GM18520 (cell line): Measurements from ENCODE around the gene VEZT.
"Not testable (repeated sequence)": the region's sequence is repeated elsewhere in the genome, so short reads cannot be mapped to it uniquely, and the experiment has no call there.

Source experiments
- ATAC-seq: cut with Tn5 transposase; IDR thresholded peaks from one replicate; pipeline ENCODE4 v1.9.1; 2021; ENCODE audit not compliant: unreplicated experiment

VEZT gene

DNA sequence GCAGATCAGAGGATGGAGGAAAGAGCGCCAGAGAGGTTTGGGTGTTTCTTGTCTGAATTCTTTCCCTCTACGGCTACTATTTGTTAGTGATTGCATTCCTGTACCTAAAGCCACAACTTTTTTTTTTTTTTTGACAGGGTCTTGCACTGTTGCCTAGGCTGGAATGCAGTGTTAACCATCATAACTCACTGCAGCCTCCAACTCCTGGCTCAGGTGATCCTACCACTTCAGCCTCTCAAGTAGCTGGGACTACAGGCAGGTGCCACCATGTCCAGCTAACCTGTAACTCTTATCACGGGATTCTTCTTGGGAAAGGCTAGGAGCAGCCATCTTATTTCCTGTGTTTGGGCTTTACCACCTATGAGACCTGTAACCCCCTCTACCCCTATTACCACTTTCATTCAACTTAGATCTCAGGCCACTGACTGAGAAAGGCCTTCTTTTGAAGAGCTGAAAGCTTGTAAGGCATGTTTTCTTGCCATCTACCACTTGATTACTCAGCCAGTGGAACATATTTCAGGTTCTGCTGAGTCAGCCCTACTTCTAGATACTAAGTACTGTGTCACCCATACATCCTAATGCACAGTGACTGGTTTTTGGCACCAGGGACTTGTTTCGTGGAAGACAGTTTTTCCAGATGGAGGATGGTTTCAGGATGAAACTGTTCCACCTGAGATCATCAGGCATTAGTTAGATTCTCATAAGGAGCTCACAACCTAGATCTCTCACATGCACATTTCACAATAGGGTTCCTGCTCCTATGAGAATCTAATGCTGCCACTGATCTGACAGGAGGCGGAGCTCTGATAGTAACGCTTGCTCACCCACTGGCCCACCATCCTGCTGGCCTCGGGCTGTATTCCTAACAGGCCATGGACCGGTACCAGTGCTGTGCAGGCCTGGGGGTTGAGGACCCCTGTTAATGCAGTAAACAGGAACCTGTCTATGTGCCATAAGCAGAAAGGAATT is 6.9 kb downstream of the VEZT start:
- ATAC-seq = no peak

DNA sequence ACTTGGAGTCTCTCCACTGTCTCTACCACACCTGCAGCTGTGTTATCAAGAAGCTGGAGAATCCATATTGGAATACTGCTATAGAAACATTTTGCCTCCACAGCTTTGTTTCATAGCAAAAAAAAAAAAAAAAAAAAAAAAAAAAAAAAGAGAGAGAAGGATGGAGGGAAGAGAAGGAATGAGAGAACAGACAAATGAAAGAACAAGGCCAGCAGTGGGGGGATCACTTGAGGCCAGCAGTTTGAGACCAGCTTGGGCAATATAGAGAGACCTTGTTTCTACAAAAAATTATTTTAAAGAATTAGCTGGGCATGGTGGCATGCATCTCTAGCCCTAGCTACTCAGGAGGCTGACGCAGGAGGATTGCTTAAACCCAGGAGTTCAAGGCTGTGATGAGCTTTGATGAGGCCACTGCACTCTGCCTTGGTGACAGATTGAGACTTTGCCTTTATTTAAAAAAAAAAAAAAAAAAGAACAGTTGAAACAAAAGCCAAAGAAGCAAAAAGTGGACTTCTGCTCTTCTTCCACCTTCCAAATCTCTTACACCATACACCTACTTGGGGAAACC is 8.1 kb downstream of the VEZT start:
- ATAC-seq = no peak

- no peak for ATAC-seq
Observed at GRCh38 chr12:95227818-95228356, 10.3 kb downstream of the VEZT start.

DNA sequence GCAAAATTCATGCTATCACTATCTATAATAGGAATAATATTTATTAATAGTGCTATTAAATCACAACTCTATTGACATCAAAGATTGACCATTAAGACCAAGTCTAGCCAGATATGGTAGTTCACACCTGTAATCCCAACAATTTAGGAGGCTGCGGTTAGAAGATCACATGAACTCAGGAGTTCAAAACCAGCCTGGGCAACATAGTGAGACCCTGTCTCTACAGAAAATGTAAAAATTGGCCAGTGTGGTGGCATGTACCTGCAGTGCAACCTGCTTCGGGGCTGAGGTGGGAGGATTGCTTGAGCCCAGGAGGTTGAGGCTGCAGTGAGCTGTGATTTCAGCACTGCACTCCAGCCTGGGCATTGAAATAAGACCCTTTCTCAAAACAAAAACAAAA is 11.0 kb downstream of the VEZT start:
- ATAC-seq = no peak

DNA sequence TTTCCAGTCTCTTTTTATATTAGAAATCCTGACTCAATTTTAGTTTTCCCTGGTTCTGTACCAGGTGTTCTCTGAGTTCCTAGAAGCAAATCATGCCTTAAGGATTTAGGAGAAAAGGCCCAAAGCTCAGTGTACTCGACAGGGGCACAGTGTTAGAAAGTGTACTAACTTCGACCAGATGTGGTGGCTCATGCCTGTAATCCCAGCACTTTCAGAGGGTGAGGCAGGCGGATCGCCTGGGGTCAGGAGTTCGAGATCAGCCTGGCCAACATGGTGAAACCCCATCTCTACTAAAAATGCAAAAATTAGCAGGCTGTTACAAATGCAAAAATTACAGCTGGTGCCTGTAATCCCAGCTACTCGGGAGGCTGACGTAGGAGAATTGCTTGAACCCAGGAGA is 12.0 kb downstream of the VEZT start:
- ATAC-seq = no peak

DNA sequence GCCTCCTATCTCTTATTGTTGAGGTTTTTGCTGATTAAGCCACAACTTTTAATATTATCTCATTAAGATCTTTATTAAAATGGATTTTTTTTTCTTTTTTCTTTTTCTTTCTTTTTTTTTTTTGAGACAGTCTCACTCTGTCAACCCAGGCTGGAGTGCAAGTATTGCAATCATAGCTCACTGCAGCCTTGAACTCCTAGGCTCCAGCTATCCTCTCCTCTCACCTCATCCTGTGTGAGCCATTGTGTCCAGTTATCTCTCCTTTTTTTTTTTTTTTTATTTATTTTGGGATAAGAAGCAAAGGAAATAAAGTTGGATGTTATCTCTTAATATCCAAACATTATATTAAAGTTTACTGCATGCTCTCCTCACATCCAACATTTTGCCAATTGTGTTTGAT is 12.7 kb downstream of the VEZT start:
- ATAC-seq = no peak

GRCh38 chr12:95231190-95231589 is 13.6 kb downstream of the VEZT start:
- no peak for ATAC-seq

GRCh38 chr12:95234187-95234586 is 16.6 kb downstream of the VEZT start:
- not testable (repeated sequence) for ATAC-seq

DNA sequence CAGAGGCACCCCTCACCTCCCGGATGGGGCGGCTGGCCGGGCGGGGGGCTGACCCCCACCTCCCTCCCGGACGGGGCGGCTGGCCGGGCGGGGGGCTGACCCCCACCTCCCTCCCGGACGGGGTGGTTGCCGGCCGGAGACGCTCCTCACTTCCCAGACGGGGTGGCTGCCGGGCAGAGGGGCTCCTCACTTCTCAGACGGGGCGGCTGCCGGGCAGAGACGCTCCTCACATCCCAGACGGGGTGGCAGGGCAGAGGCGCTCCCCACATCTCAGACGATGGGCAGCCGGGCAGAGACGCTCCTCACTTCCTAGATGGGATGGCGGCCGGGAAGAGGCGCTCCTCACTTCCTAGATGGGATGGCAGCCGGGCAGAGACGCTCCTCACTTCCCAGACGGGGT is 18.0 kb downstream of the VEZT start:
- not testable (repeated sequence) for ATAC-seq

DNA sequence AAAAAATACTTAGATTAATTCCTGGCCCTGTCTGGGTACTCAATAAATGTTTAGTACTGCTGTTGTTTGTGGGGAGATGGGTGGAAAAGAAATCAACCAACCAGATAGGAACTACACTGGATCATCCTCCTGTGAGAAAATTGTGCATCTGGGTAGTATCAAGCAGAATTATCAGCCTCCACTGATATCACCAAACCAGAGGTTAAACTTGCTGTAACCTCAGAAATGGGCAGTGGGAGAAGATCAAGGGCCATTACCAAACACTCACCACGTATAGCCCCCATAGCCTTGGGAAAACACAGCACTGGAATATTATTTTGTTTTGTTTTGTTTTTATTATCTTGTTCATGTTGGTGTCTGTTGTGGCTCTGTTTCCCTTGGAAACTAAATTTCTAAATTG is 19.7 kb downstream of the VEZT start:
- ATAC-seq = no peak

- no peak for ATAC-seq
Observed at GRCh38 chr12:95238150-95238549, 20.5 kb downstream of the VEZT start.

- no peak for ATAC-seq
Observed at GRCh38 chr12:95239216-95239615, 21.6 kb downstream of the VEZT start.

DNA sequence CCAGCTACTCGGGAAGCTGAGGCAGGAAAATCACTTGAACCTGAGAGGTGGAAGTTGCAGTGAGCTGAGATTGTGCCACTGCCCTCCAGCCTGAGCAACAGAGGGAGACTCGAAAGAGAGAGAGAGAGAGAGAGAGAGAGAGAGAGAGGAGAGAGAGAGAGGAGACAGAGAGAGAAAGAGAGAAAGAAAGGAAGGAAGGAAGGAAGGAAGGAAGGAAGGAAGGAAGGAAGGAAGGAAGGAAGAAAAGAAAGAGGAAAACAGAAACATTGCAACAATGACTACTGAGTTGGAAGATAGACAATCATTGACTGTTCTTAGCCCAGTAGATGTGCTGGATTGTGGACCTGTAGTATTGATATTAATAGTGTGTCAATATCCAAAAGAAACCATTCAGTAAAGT is 22.2 kb downstream of the VEZT start:
- ATAC-seq = not testable (repeated sequence)

DNA sequence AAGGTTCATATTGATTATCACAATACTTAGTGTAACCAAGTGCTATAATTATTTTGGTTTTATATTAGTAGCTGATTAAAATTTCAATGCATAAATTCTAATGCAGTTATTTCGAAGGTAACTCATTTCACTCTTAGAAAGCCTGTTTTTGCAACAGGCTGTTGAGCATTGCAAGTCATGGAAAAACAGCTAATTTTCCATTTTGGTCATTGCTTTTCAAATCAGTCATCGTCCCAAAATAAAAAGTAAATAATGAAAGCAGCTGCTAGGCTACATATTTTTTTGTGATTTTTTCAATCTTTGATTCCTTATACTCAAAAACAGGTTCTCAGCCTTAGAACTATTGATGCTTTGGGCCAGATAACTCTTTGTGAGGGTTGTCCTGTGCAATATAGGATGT is 22.9 kb downstream of the VEZT start:
- no peak for ATAC-seq

- ATAC-seq = not testable (repeated sequence)
Observed at GRCh38 chr12:95241138-95241537, 23.5 kb downstream of the VEZT start.

DNA sequence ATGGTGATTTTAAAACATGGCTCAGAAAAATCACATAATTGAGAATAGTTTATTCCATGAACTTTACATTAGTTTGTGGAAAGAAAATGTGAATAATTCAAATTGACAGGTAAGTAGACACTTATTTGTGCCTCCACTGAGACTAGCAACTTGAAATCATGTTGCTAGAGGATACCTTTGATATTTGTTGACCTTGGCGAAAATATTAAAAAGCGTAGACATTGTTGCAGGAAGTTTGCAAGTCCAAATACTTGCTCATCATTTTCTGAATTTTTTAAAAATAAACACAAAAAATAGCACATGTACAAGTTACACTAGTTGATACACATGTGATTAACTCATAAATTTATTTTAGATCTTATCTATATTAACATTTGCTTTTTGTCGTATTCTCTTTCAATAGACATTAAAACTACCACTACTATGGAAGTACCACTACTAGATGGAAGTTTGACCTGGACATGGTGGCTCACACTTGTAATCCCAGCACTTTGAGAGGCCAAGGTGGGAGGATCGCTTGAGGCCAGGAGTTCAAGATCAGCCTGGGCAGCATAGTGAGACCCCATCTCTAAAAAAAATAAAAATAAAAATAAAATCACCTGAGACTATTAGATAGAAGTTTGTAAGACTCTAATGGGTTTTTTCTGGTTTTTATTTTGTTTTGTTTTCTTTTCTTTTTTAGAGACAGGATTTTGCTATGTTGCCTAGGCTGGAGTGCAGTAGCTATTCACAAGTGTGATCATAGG is 24.3 kb downstream of the VEZT start:
- no peak for ATAC-seq

DNA sequence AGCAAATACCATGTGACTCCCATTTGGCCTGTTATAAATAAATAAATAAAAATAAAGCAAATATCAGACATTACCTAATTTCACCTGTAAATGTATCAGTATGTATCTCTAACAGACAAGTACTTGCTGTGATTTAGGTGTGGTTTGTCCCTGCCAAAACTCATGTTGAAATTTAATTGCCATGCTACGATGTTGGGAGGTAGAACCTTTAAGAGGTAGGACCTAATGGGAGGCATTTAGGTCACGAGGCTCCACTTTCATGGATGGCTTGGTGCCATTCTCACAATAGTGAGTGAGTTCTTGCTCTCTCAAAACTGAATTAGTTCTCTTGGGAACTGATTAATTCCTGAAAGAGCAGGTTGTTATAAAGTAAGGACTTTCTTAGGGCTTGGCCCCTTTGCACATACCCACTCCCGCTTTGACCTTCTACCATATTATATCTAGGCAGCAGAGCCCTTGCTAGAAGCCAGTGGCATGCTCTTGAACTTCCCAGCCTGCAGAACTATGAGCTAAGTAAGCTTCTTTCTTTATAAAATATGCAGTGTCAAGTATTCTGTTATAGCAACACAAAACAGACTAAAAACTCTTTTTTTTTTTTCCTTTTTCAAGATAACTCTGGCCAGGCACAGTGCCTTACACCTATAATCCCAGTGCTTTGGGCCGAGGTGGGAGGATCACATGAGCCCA is 26.0 kb downstream of the VEZT start:
- no peak for ATAC-seq

DNA sequence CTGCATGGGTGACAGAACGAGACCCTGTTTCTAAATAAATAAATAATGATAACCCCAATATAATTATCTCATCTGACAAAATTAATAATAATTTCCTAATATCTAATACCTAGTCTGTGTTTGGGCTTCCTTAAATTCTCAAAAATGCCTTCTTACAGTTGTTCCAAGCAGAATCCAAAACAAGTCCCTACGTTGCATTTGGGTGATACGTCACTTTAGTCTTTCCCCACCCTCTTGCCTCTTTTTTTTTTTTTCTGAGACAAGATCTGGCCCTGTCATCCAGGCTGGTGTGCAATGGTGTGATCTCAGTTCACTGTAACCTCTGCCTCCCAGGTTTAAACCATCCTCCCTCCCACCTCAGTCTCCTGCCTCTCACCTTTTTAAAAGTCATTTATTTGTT is 26.7 kb downstream of the VEZT start:
- ATAC-seq = no peak

GRCh38 chr12:95248095-95248494 is 30.5 kb downstream of the VEZT start:
- ATAC-seq = no peak

DNA sequence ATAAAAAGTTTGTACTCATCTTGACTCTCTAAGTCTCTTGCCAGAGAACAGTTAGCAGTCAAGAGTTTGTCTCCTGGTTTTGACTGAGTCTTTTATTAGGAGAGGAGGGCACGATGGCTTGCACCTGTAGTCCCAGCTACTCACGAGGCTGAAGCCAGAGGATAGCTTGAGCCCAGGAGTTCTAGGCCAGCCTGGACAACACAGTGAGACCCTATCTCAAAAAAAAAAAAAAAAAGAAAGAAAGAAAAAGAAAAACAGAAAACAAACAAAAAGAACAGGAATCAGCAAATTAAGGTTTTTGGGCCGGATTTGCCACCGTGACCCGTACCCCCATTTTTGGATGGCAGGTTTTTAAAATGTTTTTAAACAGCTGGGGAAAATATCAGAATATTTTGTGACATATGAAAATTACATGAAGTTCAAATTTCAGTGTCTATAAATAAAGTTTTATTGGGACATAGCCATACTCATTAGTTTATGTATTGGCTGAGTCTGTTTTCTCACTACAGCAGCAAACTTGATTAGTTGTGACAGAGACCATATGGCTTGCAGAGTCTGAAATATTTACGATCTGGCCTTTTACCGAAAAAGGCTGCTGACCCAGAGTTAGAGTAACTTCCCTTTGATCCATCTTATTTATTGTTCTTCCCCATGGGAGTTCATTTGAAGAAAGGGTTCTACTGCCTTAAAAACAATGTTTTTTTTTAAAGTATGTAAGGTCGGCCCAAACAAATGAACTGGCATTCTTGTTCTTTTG is 31.2 kb downstream of the VEZT start:
- no peak for ATAC-seq
